GM10847 (cell line): ENCODE data around the gene MCTP1.

Source experiments
- POLR2A ChIP-seq: IDR thresholded peaks from 2 replicates; pipeline ENCODE4 v1.6.1; 2011; ENCODE audit not compliant: insufficient read length; ENCODE audit errors: extremely low read depth

MCTP1 gene

DNA sequence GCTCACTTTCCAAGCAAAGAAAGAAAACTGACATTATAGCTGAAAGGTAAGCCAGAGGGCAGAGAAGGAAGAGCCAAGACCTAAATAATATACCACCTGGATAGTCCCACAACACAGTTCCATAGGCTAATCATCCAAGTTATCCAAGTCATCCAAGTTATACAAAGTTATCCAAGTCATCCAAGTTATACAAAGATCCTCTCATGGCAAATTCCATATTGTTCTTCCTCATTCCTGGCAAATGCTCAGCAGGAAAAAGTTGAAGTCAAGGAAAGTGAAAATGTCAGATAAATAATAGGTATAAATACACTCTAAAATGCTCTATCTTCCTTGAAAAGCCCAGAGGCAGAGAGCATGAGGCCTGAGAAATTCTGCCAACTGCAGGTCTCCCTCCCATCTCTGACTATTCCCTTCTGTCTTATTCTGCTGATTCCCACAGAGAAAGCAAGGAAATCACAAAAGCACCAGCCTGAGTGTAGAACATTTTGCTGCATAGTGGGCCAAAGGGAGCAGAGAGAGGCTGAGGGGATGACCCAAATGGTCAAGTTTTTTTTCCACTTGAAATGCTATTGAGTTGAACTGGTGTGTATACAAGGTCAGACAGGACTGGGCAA, 12.5 kb downstream of the MCTP1 start:
- no peak for TF ChIP-seq POLR2A

GRCh38 chr5:95262933-95263660, 21.8 kb downstream of the MCTP1 start:
- no peak for TF ChIP-seq POLR2A

- TF ChIP-seq POLR2A, result no peak
Observed at GRCh38 chr5:95261437-95262175, 23.3 kb downstream of the MCTP1 start.

GRCh38 chr5:95256991-95257390, 27.9 kb downstream of the MCTP1 start:
- no peak for TF ChIP-seq POLR2A

- no peak for TF ChIP-seq POLR2A
Observed at GRCh38 chr5:95256446-95256845, 28.4 kb downstream of the MCTP1 start.

- no peak for TF ChIP-seq POLR2A
Observed at GRCh38 chr5:95252801-95253200, 32.1 kb downstream of the MCTP1 start.

- no peak for TF ChIP-seq POLR2A
Observed at GRCh38 chr5:95251185-95251584, 33.7 kb downstream of the MCTP1 start.

- TF ChIP-seq POLR2A, result no peak
Observed at GRCh38 chr5:95244479-95244878, 40.4 kb downstream of the MCTP1 start.

DNA sequence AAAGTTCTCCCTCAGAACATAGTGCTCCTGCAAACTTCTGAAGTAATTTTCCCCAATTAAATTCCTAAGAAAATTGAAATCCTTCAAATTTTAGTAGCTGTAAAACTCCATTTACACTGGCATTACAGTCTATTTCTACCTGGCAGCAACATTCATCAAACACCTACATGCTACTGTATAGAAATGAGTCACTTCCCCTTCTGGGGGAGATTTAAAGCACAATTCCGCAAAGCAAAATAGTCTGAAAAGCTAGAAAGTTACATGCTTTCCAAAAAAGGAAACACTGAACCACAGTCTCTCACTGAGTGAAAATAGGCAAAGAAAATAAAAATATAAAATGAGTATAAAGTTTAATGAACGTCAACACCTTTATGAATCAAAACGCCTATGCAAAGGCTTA, 43.3 kb downstream of the MCTP1 start:
- no peak for TF ChIP-seq POLR2A

GRCh38 chr5:95241161-95241560, 43.7 kb downstream of the MCTP1 start:
- TF ChIP-seq POLR2A, result no peak

GRCh38 chr5:95238560-95239325, 46.2 kb downstream of the MCTP1 start:
- TF ChIP-seq POLR2A, result no peak

GRCh38 chr5:95237324-95237723, 47.6 kb downstream of the MCTP1 start:
- no peak for TF ChIP-seq POLR2A

DNA sequence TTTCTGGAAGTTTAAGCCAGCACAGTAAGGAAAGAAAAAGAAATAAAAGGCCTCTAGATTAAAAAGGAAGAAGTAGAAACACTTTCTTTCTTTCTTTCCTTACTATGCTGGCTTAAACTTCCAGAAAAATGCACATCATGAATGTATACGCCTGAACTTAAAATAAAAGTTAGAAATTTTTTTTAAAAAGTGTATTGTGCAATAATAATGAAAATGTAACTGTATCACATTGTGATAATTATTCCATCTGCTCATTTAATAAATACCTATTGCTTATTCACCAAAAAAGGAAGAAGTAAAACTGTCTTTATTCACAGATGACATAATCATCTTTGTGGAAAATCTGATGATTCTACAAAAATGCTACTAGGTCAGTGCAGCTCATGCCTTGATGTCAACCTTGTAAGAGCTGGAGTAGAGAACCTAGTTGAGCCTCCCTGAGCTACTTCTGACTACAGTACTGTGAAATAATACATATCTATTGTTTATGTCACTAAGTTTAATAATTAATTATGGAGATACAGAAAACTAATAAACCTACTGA, 49.4 kb downstream of the MCTP1 start:
- no peak for TF ChIP-seq POLR2A

GRCh38 chr5:95229646-95230045, 55.2 kb downstream of the MCTP1 start:
- TF ChIP-seq POLR2A, result no peak
